Liver (tissue), 9 donors: ENCODE results near the gene SLC26A1. TPM values are rescaled to one million over a fixed set of nuclear protein-coding genes. Genes with fewer than 3 reads are reported as not detected.

Source experiments
- DNase-seq: peaks from one replicate; pipeline ENCODE4 v3.0.0-alpha.2; 2017; ENCODE audit warnings: low spot score
- H3K27ac ChIP-seq, 2 donors: one replicate each; pipeline ENCODE4 v1.7.0; 2013; ENCODE audit warnings: inconsistent platforms in 2 of 2, low read length in 2 of 2, control low read depth in 1 of 2, low read depth in 1 of 2, mild to moderate bottlenecking in 1 of 2
- H3K27me3 ChIP-seq, 4 donors: one replicate each; pipeline versions ENCODE4 v1.6.1 to v1.7.0; 2013; ENCODE audit warnings: low read length in 3 of 4, inconsistent platforms in 1 of 4, mild to moderate bottlenecking in 1 of 4, moderate library complexity in 1 of 4; ENCODE audit not compliant: control insufficient read depth in 4 of 4, insufficient read depth in 4 of 4
- H3K36me3 ChIP-seq, 4 donors: one replicate each; pipeline versions ENCODE4 v1.6.1 to v1.7.0; 2013; ENCODE audit warnings: low read length in 3 of 4, mild to moderate bottlenecking in 3 of 4, low read depth in 1 of 4, moderate library complexity in 1 of 4; ENCODE audit not compliant: control insufficient read depth in 4 of 4, insufficient read depth in 3 of 4
- H3K4me1 ChIP-seq, 4 donors: one replicate each; pipeline versions ENCODE4 v1.6.1 to v1.7.0; 2013; ENCODE audit warnings: low read length in 3 of 4, mild to moderate bottlenecking in 3 of 4, moderate library complexity in 1 of 4; ENCODE audit not compliant: control insufficient read depth in 4 of 4, insufficient read depth in 4 of 4
- H3K4me3 ChIP-seq, 3 donors: one replicate each; pipeline versions ENCODE4 v1.6.1 to v1.7.0; 2013; ENCODE audit warnings: low read length in 3 of 3, control low read depth in 1 of 3, low read depth in 1 of 3, mild to moderate bottlenecking in 1 of 3
- H3K9ac ChIP-seq, 2 donors: one replicate each; pipeline ENCODE4 v1.7.0; 2013; ENCODE audit warnings: low read length in 2 of 2, mild to moderate bottlenecking in 2 of 2, moderate library complexity in 2 of 2, control low read depth in 1 of 2, low read depth in 1 of 2
- H3K9me3 ChIP-seq, 4 donors: one replicate each; pipeline versions ENCODE4 v1.6.1 to v1.7.0; 2013; ENCODE audit warnings: low read length in 3 of 4; ENCODE audit not compliant: control insufficient read depth in 4 of 4
- ATF3 ChIP-seq: IDR thresholded peaks from 2 replicates; pipeline ENCODE4 v1.6.1; 2016; ENCODE audit warnings: antibody characterized with exemption
- EGR1 ChIP-seq, 2 donors: IDR thresholded peaks; 2 replicates each; pipeline ENCODE4 v1.6.1; 2016 to 2018; ENCODE audit warnings: antibody characterized with exemption in 2 of 2, low read depth in 2 of 2
- FOXA1 ChIP-seq: IDR thresholded peaks from 2 replicates; pipeline ENCODE4 v1.6.1; 2016; ENCODE audit warnings: antibody characterized with exemption
- FOXA2 ChIP-seq: IDR thresholded peaks from 2 replicates; pipeline ENCODE4 v1.6.1; 2016; ENCODE audit warnings: antibody characterized with exemption
- GABPA ChIP-seq, 2 donors: IDR thresholded peaks in 1 of 2; conservative IDR thresholded peaks in 1 of 2; 2 replicates each; pipeline ENCODE4 v1.6.1; 2016; ENCODE audit warnings: antibody characterized with exemption in 2 of 2, mild to moderate bottlenecking in 1 of 2, moderate library complexity in 1 of 2
- HNF4A ChIP-seq, 2 donors: conservative IDR thresholded peaks; 2 replicates each; pipeline ENCODE4 v1.6.1; 2016; ENCODE audit warnings: antibody characterized with exemption in 2 of 2, mild to moderate bottlenecking in 2 of 2
- HNF4G ChIP-seq: IDR thresholded peaks from 2 replicates; pipeline ENCODE4 v1.6.1; 2016; ENCODE audit warnings: antibody characterized with exemption
- JUND ChIP-seq, 2 donors: IDR thresholded peaks; 2 replicates each; pipeline ENCODE4 v1.6.1; 2016; ENCODE audit warnings: antibody characterized with exemption in 2 of 2
- NR2F2 ChIP-seq: IDR thresholded peaks from 2 replicates; pipeline ENCODE4 v1.6.1; 2016; ENCODE audit warnings: antibody characterized with exemption
- RAD21 ChIP-seq, 2 donors: IDR thresholded peaks; 2 replicates each; pipeline ENCODE4 v1.6.1; 2016; ENCODE audit warnings: antibody characterized with exemption in 2 of 2, mild to moderate bottlenecking in 2 of 2
- RXRA ChIP-seq, 2 donors: IDR thresholded peaks; 2 replicates each; pipeline ENCODE4 v1.6.1; 2017 to 2018; ENCODE audit warnings: antibody characterized with exemption in 2 of 2, mild to moderate bottlenecking in 1 of 2
- SP1 ChIP-seq: IDR thresholded peaks from 2 replicates; pipeline ENCODE4 v1.6.1; 2018; ENCODE audit warnings: antibody characterized with exemption, mild to moderate bottlenecking
- TAF1 ChIP-seq: conservative IDR thresholded peaks from 2 replicates; pipeline ENCODE4 v1.6.1; 2016; ENCODE audit warnings: antibody characterized with exemption, mild to moderate bottlenecking
- YY1 ChIP-seq: IDR thresholded peaks from 2 replicates; pipeline ENCODE4 v1.6.1; 2016; ENCODE audit warnings: antibody characterized with exemption, mild to moderate bottlenecking
- ZBTB33 ChIP-seq: IDR thresholded peaks from 2 replicates; pipeline ENCODE4 v1.6.1; 2016; ENCODE audit warnings: antibody characterized with exemption
- WGBS: extraction: QIAGEN DNeasy Blood & Tissue Kit; methylation state at CpG from one replicate; pipeline ENCODE4 v1.1.7; 2013; 5-methylcytosine and 5-hydroxymethylcytosine counted together
- polyA plus RNA-seq, 2 donors: library from polyadenylated mRNA; stranded (reverse) in 1 of 2; unstranded in 1 of 2; fragments of 200-250 nt in 1 of 2; fragments of >200 nt in 1 of 2; fragmentation: Nextera tagmentation in 1 of 2; extraction: Ambion mirVana in 1 of 2; gene quantifications; one replicate each; pipeline versions ENCODE4 v1.2.1 to v1.2.3, GENCODE V29; 2013 to 2015
- total RNA-seq, 2 donors: library from RNA; depleted of rRNA; stranded (reverse); fragments of >200 nt; gene quantifications; one replicate each; pipeline ENCODE4 v1.2.3, GENCODE V29; 2014
- TF ChIP-seq, protein P1 (sequence below): fragments of 150-350 bp; IDR thresholded peaks from 2 replicates; pipeline ENCODE4 v1.5.1; 2017; ENCODE audit warnings: improper control_type of control experiment, low read depth, low read length; ENCODE audit not compliant: missing input control
- TF ChIP-seq, protein P2 (sequence below): IDR thresholded peaks from 2 replicates; pipeline ENCODE4 v1.6.1; 2016; ENCODE audit warnings: antibody characterized with exemption, mild to moderate bottlenecking
- donor health status: healthy.
- donor health status: healthy.
- donor health status: healthy.
- donor health status: healthy.
- donor health status: healthy.

Gene SLC26A1
- total and polyA plus RNA-seq, 4 donors: 5.1 to 41.0 (median 26.3) TPM

DNA sequence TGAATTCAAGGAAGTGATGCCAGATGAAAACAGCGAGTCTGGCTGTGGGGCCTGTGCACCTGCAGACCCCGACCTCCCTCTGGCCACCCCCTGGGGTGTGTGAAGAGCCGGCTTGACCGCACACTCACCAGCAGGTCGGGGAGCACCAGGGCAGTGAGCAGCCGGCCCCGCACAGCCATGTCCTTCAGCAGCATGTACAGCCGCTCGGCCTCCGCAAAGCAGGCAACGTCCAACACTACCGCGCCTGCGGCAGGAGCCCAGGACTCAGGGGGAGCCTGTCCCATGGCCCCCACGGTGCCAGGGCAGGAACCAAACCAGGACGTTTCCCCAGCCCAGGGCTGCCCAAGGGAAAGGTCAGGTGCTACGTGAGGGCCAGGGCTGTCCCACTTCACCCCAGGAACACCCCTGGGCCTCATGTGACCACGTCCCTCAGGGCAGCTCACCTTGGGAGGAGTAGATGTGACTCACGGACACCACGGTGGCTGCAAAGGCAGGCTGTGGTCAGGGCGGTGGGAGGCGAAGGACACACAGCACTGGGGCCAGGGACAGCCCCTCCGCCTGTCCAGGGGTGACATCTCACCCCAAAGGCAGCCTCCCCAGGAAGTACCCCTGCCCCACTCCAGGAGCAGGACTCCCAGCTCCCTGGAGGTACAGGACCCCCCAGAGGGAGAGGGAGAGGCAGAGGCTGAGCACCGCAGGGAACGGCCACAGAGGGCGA lies 28.0 kb downstream of the SLC26A1 start:
- no peak for DNase-seq
- H3K9ac ChIP-seq: no peak overlapping the region
- peaks cover 0 to 23% (median 2%) of the 10 kb centered on the region in 4 donors for H3K36me3 ChIP-seq
- H3K4me3 ChIP-seq: no peak overlapping the region
- H3K27ac ChIP-seq: no peak overlapping the region
- no peak for TF ChIP-seq ZBTB33
- no peak for TF ChIP-seq HNF4A (conservative IDR thresholded peaks at IDR 0.05)
- no peak for TF ChIP-seq ATF3
- TF ChIP-seq TAF1: no peak
- TF ChIP-seq YY1: no peak
- TF ChIP-seq RXRA (IDR thresholded peaks at IDR 0.05): no peak
- no peak for TF ChIP-seq RAD21 (IDR thresholded peaks at IDR 0.05)
- TF ChIP-seq, protein P1, sequence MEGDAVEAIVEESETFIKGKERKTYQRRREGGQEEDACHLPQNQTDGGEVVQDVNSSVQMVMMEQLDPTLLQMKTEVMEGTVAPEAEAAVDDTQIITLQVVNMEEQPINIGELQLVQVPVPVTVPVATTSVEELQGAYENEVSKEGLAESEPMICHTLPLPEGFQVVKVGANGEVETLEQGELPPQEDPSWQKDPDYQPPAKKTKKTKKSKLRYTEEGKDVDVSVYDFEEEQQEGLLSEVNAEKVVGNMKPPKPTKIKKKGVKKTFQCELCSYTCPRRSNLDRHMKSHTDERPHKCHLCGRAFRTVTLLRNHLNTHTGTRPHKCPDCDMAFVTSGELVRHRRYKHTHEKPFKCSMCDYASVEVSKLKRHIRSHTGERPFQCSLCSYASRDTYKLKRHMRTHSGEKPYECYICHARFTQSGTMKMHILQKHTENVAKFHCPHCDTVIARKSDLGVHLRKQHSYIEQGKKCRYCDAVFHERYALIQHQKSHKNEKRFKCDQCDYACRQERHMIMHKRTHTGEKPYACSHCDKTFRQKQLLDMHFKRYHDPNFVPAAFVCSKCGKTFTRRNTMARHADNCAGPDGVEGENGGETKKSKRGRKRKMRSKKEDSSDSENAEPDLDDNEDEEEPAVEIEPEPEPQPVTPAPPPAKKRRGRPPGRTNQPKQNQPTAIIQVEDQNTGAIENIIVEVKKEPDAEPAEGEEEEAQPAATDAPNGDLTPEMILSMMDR: no peak
- TF ChIP-seq, protein P2, sequence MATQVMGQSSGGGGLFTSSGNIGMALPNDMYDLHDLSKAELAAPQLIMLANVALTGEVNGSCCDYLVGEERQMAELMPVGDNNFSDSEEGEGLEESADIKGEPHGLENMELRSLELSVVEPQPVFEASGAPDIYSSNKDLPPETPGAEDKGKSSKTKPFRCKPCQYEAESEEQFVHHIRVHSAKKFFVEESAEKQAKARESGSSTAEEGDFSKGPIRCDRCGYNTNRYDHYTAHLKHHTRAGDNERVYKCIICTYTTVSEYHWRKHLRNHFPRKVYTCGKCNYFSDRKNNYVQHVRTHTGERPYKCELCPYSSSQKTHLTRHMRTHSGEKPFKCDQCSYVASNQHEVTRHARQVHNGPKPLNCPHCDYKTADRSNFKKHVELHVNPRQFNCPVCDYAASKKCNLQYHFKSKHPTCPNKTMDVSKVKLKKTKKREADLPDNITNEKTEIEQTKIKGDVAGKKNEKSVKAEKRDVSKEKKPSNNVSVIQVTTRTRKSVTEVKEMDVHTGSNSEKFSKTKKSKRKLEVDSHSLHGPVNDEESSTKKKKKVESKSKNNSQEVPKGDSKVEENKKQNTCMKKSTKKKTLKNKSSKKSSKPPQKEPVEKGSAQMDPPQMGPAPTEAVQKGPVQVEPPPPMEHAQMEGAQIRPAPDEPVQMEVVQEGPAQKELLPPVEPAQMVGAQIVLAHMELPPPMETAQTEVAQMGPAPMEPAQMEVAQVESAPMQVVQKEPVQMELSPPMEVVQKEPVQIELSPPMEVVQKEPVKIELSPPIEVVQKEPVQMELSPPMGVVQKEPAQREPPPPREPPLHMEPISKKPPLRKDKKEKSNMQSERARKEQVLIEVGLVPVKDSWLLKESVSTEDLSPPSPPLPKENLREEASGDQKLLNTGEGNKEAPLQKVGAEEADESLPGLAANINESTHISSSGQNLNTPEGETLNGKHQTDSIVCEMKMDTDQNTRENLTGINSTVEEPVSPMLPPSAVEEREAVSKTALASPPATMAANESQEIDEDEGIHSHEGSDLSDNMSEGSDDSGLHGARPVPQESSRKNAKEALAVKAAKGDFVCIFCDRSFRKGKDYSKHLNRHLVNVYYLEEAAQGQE: no peak
- no peak for TF ChIP-seq EGR1 (IDR thresholded peaks at IDR 0.05; ENCODE audit: low read depth in 2 of 2)
- TF ChIP-seq NR2F2: no peak
- no peak for TF ChIP-seq GABPA (IDR thresholded peaks at IDR 0.05 in 1 of 2, conservative IDR thresholded peaks at IDR 0.05 in 1 of 2)
- TF ChIP-seq SP1: no peak
- no peaks in the 10 kb centered on the region for H3K9me3 ChIP-seq
- no peaks in the 10 kb centered on the region for H3K4me1 ChIP-seq
- no peaks in the 10 kb centered on the region for H3K27me3 ChIP-seq
- 95% methylated on average over 26 of the region's 26 CpGs for WGBS

- no peak overlapping the region for H3K9ac ChIP-seq
- peaks cover 0 to 23% (median 2%) of the 10 kb centered on the region in 4 donors for H3K36me3 ChIP-seq
- H3K27me3 ChIP-seq: no peaks in the 10 kb centered on the region
- no peak overlapping the region for H3K27ac ChIP-seq
- H3K4me3 ChIP-seq: no peak overlapping the region
- no peaks in the 10 kb centered on the region for H3K4me1 ChIP-seq
- no peaks in the 10 kb centered on the region for H3K9me3 ChIP-seq
- WGBS: 92% methylated on average over 23 of the region's 23 CpGs
- DNase-seq: no peak
- TF ChIP-seq SP1 (no peak), FOXA2 (no peak), TAF1 (no peak), ZBTB33 (no peak), JUND (IDR thresholded peaks at IDR 0.05) (no peak), NR2F2 (no peak), FOXA1 (no peak), RXRA (IDR thresholded peaks at IDR 0.05) (no peak), EGR1 (IDR thresholded peaks at IDR 0.05; ENCODE audit: low read depth in 2 of 2) (no peak), HNF4G (no peak), GABPA (IDR thresholded peaks at IDR 0.05 in 1 of 2, conservative IDR thresholded peaks at IDR 0.05 in 1 of 2) (no peak)
- TF ChIP-seq, protein P2: no peak
Measured at GRCh38 chr4:964346-965025, 28.7 kb downstream of the SLC26A1 start.
